Heart left ventricle (tissue), 16 donors: ENCODE measurements around the gene SENP5. TPM values are rescaled to one million over a fixed set of nuclear protein-coding genes. Genes with fewer than 3 reads are reported as not detected.

ENCODE experiments used
- ATAC-seq, 4 donors: fragments of 200-7000 bp; cut with Tn5 transposase; one replicate each; pipeline ENCODE4 v1.9.1; 2020 to 2022; ENCODE audit warnings: moderate library complexity in 4 of 4, mild to moderate bottlenecking in 3 of 4, moderate number of reproducible peaks in 1 of 4
- DNase-seq, 5 donors: peaks; one replicate each; pipeline ENCODE4 v3.0.0-alpha.2; 2020
- H3K27ac ChIP-seq, 12 donors: fragments of 200-600 bp; sonication (generic) in 4 of 12; one replicate each; pipeline versions ENCODE4 v1.5.0 to v1.8.0; 2016 to 2022; ENCODE audit warnings: mild to moderate bottlenecking in 2 of 12
- H3K27me3 ChIP-seq, 9 donors: fragments of 200-600 bp; sonication (generic) in 2 of 9; one replicate each; pipeline versions ENCODE4 v1.5.1 to v1.8.0; 2016 to 2022; ENCODE audit warnings: mild to moderate bottlenecking in 3 of 9
- H3K36me3 ChIP-seq, 9 donors: fragments of 200-600 bp; sonication (generic) in 2 of 9; one replicate each; pipeline versions ENCODE4 v1.5.0 to v1.8.0; 2018 to 2022; ENCODE audit warnings: mild to moderate bottlenecking in 2 of 9
- H3K4me1 ChIP-seq, 12 donors: fragments of 200-600 bp; sonication (generic) in 4 of 12; one replicate each; pipeline versions ENCODE4 v1.5.0 to v1.8.0; 2016 to 2022; ENCODE audit warnings: mild to moderate bottlenecking in 3 of 12
- H3K4me3 ChIP-seq, 12 donors: fragments of 200-600 bp; sonication (generic) in 4 of 12; one replicate each; pipeline versions ENCODE4 v1.5.0 to v1.8.0; 2017 to 2022; ENCODE audit warnings: mild to moderate bottlenecking in 9 of 12, moderate library complexity in 4 of 12
- H3K9me3 ChIP-seq, 12 donors: fragments of 200-600 bp; sonication (generic) in 4 of 12; one replicate each; pipeline versions ENCODE4 v1.5.0 to v1.8.0; 2016 to 2022; ENCODE audit warnings: mild to moderate bottlenecking in 1 of 12
- POLR2A ChIP-seq, 2 donors: fragments of 450-650 bp; IDR thresholded peaks; one replicate each; pipeline ENCODE4 v1.6.1; 2017; ENCODE audit warnings: antibody characterized with exemption in 2 of 2, mild to moderate bottlenecking in 2 of 2, moderate library complexity in 2 of 2
- WGBS, 4 donors: extraction: QIAGEN DNeasy Blood & Tissue Kit in 2 of 4; methylation state at CpG; one replicate each; pipeline versions ENCODE4 v1.1.5 to v1.1.7; 2013 to 2018; 5-methylcytosine and 5-hydroxymethylcytosine counted together
- intact Hi-C, 10 donors: fragments of 100-400 bp; cut with DNase I; formaldehyde crosslinking; loops; one replicate each; pipeline versions ENCODE4 v1.11.1 to v1.14.2; 2022
- polyA plus RNA-seq, 2 donors: library from polyadenylated mRNA; stranded (reverse); fragments of 200-250 nt; gene quantifications; one replicate each; pipeline ENCODE4 v1.2.3, GENCODE V29; 2013
- total RNA-seq, 9 donors: library from RNA; depleted of rRNA in 2 of 9; stranded (reverse); fragments of >200 nt in 2 of 9; fragmentation: NEBNext Ultra II Directional in 3 of 9; extraction: Animal tissue kit (Norgen Biotek cat#: 25700) in 3 of 9; gene quantifications; one replicate each; pipeline versions ENCODE4 v1.1.0 to v1.2.4, GENCODE V29; 2016 to 2023
- TF ChIP-seq, protein P1 (sequence below), 12 donors: fragments of 200-600 bp; sonication (generic) in 4 of 12; IDR thresholded peaks; one replicate each; pipeline versions ENCODE4 v1.5.0 to v1.8.0; 2018 to 2022; ENCODE audit warnings: antibody characterized with exemption in 12 of 12, mild to moderate bottlenecking in 5 of 12
- donor health status: ischemic (EF 13 %, LVEDD 7.1; RV severe dilation, severe dysfunction).
- donor health status: healthy with polysubstance abuse.
- donor health status: DM: no; HTN: yes; CAD: no.
- donor health status: DM: no; HTN: no; CAD: no.
- donor health status: ischemic (EF 25% LVEDD 6.9; RV normal size, moderate dysfunction).
- donor health status: ischemic (EF 25% LVEDD 5.7; RV mildly dilated, moderate dysfunction).
- donor health status: healthy.
- donor health status: DM: yes; HTN: yes; CAD: no.
- donor health status: ischemic (EF 35%, LVEDD 5.7; RV mildly dilated, moderate dysfunction).
- donor health status: nonischemic (EF 11% LVEDD 7.7; RV severe dilation, severe dysfunction).
- donor health status: DM: yes; HTN: yes; CAD: no.
- donor health status: PGD.
- donor health status: ischemic (EF 29% LVEDD 5.4; RV normal size, mild dysfunction).
- donor health status: nonischemic (EF 23%, LVEDD 6.1; RV moderate dilation, normal function).

Gene SENP5
- total and polyA plus RNA-seq, 11 donors = 7.0 to 28.5 (median 22.0) TPM

DNA sequence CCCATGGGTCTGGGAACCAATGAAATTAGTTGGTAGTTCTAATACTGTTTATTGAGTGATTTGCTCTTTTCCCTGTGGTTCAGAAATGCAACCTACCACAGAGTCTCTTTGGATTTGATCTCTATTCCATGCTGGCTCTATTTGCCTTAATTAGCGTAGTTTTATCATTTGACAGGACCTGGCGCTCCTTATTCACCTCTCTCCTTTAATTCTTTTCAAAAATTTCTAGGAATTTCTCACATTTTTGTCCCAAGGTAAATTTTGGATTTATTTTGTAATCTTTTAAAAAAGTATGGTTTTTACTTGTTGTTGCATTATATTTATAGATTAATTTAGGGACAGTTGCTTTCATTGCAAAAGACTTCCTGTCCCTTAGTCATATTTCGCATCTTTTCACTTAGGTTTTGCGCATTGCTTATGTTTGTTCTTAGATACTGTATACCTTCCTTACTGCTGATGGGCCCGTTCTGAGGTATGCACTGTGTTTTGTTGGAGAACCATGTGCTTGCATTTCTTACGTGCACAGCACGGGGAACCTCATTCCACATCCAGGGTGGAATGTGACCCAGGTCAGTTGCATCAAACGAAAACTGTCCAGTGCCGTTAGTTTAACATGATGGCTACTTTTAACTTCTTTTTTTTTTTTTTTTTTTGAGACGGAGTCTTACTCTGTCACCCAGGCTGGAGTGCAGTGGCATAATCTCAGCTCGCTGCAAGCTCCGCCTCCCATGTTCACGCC, 27.0 kb downstream of the SENP5 start:
- no peaks in the 10 kb centered on the region for H3K27me3 ChIP-seq
- H3K4me1 ChIP-seq = peaks cover 0 to 9% (median 4%) of the 10 kb centered on the region in 12 donors
- 94 to 98% (median 96%) methylated on average over 13 of the region's 13 CpGs for WGBS, 4 donors
- intact Hi-C loops = no loop called here
- H3K36me3 ChIP-seq = peaks cover 0 to 18% (median 5%) of the 10 kb centered on the region in 9 donors
- H3K27ac ChIP-seq = no peak overlapping the region
- DNase-seq (no peak), ATAC-seq (no peak)
- no peaks in the 10 kb centered on the region for H3K9me3 ChIP-seq
- TF ChIP-seq POLR2A (IDR thresholded peaks at IDR 0.05) = no peak
- TF ChIP-seq, protein P1, sequence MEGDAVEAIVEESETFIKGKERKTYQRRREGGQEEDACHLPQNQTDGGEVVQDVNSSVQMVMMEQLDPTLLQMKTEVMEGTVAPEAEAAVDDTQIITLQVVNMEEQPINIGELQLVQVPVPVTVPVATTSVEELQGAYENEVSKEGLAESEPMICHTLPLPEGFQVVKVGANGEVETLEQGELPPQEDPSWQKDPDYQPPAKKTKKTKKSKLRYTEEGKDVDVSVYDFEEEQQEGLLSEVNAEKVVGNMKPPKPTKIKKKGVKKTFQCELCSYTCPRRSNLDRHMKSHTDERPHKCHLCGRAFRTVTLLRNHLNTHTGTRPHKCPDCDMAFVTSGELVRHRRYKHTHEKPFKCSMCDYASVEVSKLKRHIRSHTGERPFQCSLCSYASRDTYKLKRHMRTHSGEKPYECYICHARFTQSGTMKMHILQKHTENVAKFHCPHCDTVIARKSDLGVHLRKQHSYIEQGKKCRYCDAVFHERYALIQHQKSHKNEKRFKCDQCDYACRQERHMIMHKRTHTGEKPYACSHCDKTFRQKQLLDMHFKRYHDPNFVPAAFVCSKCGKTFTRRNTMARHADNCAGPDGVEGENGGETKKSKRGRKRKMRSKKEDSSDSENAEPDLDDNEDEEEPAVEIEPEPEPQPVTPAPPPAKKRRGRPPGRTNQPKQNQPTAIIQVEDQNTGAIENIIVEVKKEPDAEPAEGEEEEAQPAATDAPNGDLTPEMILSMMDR (IDR thresholded peaks at IDR 0.05) = no peak
- H3K4me3 ChIP-seq = no peak overlapping the region

DNA sequence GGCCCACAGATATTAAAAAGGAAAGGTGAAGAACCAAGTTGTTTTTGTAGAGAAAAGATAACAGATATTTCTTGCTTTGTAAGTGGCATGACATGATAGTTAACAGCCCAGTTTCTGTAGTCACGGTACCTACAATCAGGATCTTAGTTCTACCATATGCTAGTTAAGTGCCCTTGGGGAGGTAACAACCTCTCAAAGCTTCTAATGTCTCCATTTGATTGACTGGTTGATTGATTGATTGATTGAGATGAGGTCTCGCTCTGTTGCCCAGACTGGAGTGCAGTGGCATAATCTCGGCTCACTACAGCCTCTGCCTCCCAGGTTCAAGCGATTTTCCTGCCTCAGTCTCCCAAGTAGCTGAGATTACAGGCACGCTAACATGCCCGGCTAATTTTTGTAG, 28.5 kb downstream of the SENP5 start:
- intact Hi-C loops = no loop called here

DNA sequence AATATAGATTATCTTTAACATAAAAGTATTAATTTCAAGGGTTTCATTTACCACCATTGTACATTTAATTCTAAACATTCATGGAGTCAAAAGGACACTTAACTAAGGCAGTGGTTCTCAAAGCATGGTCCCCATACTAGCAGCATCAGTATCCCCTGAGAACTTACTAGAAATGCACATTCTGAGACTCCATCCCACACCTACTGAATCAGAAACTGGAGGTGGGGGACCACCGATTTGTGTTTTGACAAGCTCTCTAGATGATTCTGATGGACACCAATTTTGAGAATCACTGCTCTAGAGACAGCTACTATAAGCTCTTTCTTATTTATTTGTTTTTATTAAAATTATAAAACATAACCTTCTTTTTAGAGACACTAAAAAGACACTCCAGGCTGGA, 34.0 kb downstream of the SENP5 start:
- H3K4me3 ChIP-seq = no peak overlapping the region
- 89 to 100% (median 94%) methylated on average over 1 of the region's 1 CpG for WGBS, 4 donors
- no peaks in the 10 kb centered on the region for H3K27me3 ChIP-seq
- DNase-seq (no peak), ATAC-seq (no peak)
- peaks cover 0 to 75% (median 72%) of the 10 kb centered on the region in 9 donors for H3K36me3 ChIP-seq
- H3K27ac ChIP-seq = no peak overlapping the region
- H3K9me3 ChIP-seq = no peaks in the 10 kb centered on the region
- H3K4me1 ChIP-seq = no peaks in the 10 kb centered on the region
- intact Hi-C loops = no loop called here
- TF ChIP-seq, protein P1 (IDR thresholded peaks at IDR 0.05) = no peak
- no peak for TF ChIP-seq POLR2A (IDR thresholded peaks at IDR 0.05)

More for the DNA sequence above, 28.5 kb downstream of the SENP5 start:
- Histone ChIP-seq H3K27ac (no peak overlapping the region), H3K4me3 (no peak overlapping the region), H3K4me1 (peaks cover 0 to 5% (median 0%) of the 10 kb centered on the region in 12 donors), H3K27me3 (no peaks in the 10 kb centered on the region), H3K36me3 (peaks cover 0 to 30% (median 20%) of the 10 kb centered on the region in 9 donors), H3K9me3 (no peaks in the 10 kb centered on the region)
- DNase-seq = no peak
- no peak for ATAC-seq
- WGBS, 4 donors = 96 to 98% (median 96%) methylated on average over 6 of the region's 6 CpGs
- TF ChIP-seq, protein P1 (IDR thresholded peaks at IDR 0.05) = no peak
- no peak for TF ChIP-seq POLR2A (IDR thresholded peaks at IDR 0.05)

DNA sequence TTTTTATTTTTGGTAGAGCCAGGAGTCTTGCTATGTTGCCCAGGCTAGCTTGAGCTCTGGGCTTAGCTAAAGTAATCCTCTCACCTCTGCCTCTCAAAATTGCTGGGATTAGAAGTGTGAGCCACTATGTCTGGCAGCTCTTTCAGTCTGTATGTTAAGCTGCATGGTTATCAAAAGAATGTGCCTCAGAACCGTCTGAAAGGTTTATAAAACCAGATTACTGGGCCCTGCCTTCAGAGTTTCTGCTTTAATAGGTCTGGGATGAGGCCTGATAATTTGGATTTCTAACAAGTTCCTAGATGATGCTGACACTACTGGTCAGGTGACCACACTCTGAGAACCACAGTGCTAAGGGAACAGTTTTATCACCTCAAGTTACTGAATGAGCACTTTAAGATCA, 34.6 kb downstream of the SENP5 start:
- no peaks in the 10 kb centered on the region for H3K9me3 ChIP-seq
- ATAC-seq (no peak), DNase-seq (no peak)
- H3K4me3 ChIP-seq = no peak overlapping the region
- intact Hi-C loops = no loop called here
- H3K27me3 ChIP-seq = no peaks in the 10 kb centered on the region
- no peak overlapping the region for H3K27ac ChIP-seq
- WGBS, 4 donors = 71 to 82% (median 76%) methylated on average over 1 of the region's 1 CpG
- H3K4me1 ChIP-seq = no peaks in the 10 kb centered on the region
- H3K36me3 ChIP-seq = peaks cover 0 to 81% (median 77%) of the 10 kb centered on the region in 9 donors
- TF ChIP-seq, protein P1 (IDR thresholded peaks at IDR 0.05) = no peak
- TF ChIP-seq POLR2A (IDR thresholded peaks at IDR 0.05) = no peak
